Neural progenitor cell (in vitro differentiated cells): ENCODE measurements around the gene PARN. TPM values are rescaled to one million over a fixed set of nuclear protein-coding genes. Genes with fewer than 3 reads are reported as not detected.
"Not testable (repeated sequence)": the region's sequence is repeated elsewhere in the genome, so short reads cannot be mapped to it uniquely, and the experiment has no call there.

Experiments
- DNase-seq: peaks from one replicate; pipeline ENCODE4 v3.0.0-alpha.2; 2016; ENCODE audit warnings: low spot score
- H2AFZ ChIP-seq: fragments of 200-600 bp; sonication (generic); replicated peaks from 2 replicates; pipeline ENCODE4 v1.6.1; 2016; ENCODE audit warnings: antibody characterized with exemption
- H3F3A ChIP-seq: fragments of 200-600 bp; sonication (generic); 2 replicates; pipeline ENCODE4 v1.6.1; 2016; ENCODE audit warnings: antibody characterized with exemption, low read depth
- H3K27ac ChIP-seq: fragments of 200-600 bp; sonication (generic); 2 replicates; pipeline ENCODE4 v1.5.1; 2016; ENCODE audit warnings: mild to moderate bottlenecking
- H3K27me3 ChIP-seq: fragments of 200-600 bp; sonication (generic); 2 replicates; pipeline ENCODE4 v1.6.1; 2016; ENCODE audit warnings: mild to moderate bottlenecking, moderate library complexity
- H3K36me3 ChIP-seq: fragments of 200-600 bp; sonication (generic); 2 replicates; pipeline ENCODE4 v1.5.1; 2016
- H3K4me1 ChIP-seq: fragments of 200-600 bp; sonication (generic); 2 replicates; pipeline ENCODE4 v1.6.1; 2016; ENCODE audit warnings: mixed run types
- H3K4me2 ChIP-seq: fragments of 200-600 bp; sonication (generic); 2 replicates; pipeline ENCODE4 v1.6.1; 2016
- H3K4me3 ChIP-seq: fragments of 200-600 bp; sonication (generic); 2 replicates; pipeline ENCODE4 v1.5.1; 2016
- H3K79me2 ChIP-seq: fragments of 200-600 bp; sonication (generic); 2 replicates; pipeline ENCODE4 v1.6.1; 2016; ENCODE audit warnings: low read depth
- H3K9ac ChIP-seq: fragments of 200-600 bp; sonication (generic); 2 replicates; pipeline ENCODE4 v1.6.1; 2016
- H3K9me3 ChIP-seq: fragments of 200-600 bp; sonication (generic); 2 replicates; pipeline ENCODE4 v1.5.1; 2016; ENCODE audit warnings: low read depth
- H4K20me1 ChIP-seq: fragments of 200-600 bp; sonication (generic); 2 replicates; pipeline ENCODE4 v1.6.1; 2016; ENCODE audit warnings: low read depth
- H3K27ac Mint-ChIP-seq: 3 replicates; pipeline ENCODE4 v1.8.0; 2021; ENCODE audit warnings: mixed read lengths
- H3K27me3 Mint-ChIP-seq: 2 replicates; pipeline ENCODE4 v1.8.0; 2022; ENCODE audit warnings: low read depth, mild to moderate bottlenecking, inconsistent platforms, moderate library complexity, mixed read lengths; ENCODE audit not compliant: insufficient read depth
- H3K36me3 Mint-ChIP-seq: 3 replicates; pipeline ENCODE4 v1.8.0; 2021; ENCODE audit warnings: mixed read lengths
- H3K4me1 Mint-ChIP-seq: 3 replicates; pipeline ENCODE4 v1.8.0; 2021; ENCODE audit warnings: mixed read lengths
- H3K4me3 Mint-ChIP-seq: 3 replicates; pipeline ENCODE4 v1.8.0; 2021; ENCODE audit warnings: mild to moderate bottlenecking, moderate library complexity, mixed read lengths
- H3K9me3 Mint-ChIP-seq: 3 replicates; pipeline ENCODE4 v1.8.0; 2020; ENCODE audit warnings: mixed read lengths
- CTCF ChIP-seq: fragments of 200-600 bp; sonication (generic); IDR thresholded peaks from 2 replicates; pipeline ENCODE4 v1.5.1; 2017; ENCODE audit warnings: antibody characterized with exemption, mild to moderate bottlenecking
- EZH2 ChIP-seq: fragments of 200-600 bp; sonication (generic); IDR thresholded peaks from 2 replicates; pipeline ENCODE4 v1.6.1; 2017; ENCODE audit warnings: antibody characterized with exemption, mild to moderate bottlenecking, moderate library complexity
- total RNA-seq: library from RNA; depleted of rRNA; stranded (reverse); fragments of >200 nt; gene quantifications from 2 replicates; pipeline ENCODE4 v1.2.3, GENCODE V29; 2015; ENCODE audit warnings: low replicate concordance

Gene PARN
- total RNA-seq, 1 donor from 2014 or later: 53.5 TPM

DNA sequence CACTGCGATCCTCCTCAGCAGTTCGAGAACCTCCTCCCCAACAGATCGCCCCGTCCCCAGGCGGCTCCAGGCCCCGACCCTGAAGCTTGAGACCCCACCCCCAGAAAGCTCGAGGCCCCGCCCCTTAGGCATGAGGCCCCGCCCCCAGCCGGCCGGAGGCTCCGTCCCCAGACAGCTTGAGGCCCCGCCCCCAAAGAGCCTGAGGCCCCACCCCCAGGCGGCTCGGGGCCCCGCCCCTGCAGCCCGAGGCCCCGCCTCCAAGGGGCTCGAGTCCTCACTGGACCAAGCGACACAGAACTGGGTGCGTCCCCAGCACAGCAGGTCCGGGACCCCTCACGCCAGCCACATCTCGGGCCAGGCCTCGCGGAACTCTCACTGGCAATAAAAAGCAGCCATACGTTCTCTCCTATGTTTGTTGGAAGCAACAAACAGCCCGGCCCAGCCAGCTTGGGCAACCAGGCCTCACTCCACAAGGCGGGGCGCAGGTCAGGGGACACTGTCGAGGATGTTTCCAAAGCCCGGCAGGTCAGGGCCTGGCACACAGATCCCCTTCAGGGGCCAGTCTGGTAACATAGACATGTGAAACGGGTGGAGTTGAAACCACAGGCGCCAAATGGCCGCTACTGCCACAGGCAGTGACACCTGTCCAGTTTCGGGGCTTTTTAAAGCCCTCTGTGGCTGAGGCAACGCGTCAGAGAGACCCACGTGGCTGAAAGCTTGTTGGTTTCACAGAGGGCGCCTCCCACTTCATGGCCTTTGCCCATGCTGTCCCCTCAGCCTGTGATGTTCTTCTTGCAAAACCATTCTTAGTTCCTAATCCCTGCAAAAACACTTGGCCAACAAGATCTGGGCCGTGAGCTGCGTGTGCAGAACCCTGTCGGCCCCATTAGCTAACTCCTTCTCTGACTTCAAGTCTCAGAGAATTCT, 224.2 kb downstream of the PARN start:
- no peaks in the 10 kb centered on the region for H3K36me3 ChIP-seq
- peaks cover 13% of the 10 kb centered on the region for H3K4me1 Mint-ChIP-seq
- no peak overlapping the region for H3K4me3 ChIP-seq
- no peak overlapping the region for H3K4me3 Mint-ChIP-seq
- TF ChIP-seq CTCF (no peak), EZH2 (no peak)
- no peak overlapping the region for H3K9ac ChIP-seq
- H3K27ac Mint-ChIP-seq: no peak overlapping the region
- no peaks in the 10 kb centered on the region for H4K20me1 ChIP-seq
- peak overlapping the region; percentile 77 for H2AFZ ChIP-seq
- H3K9me3 ChIP-seq: no peaks in the 10 kb centered on the region
- H3K79me2 ChIP-seq: no peaks in the 10 kb centered on the region
- H3K27ac ChIP-seq: no peak overlapping the region
- H3K36me3 Mint-ChIP-seq: no peaks in the 10 kb centered on the region
- peaks cover 6% of the 10 kb centered on the region for H3K27me3 Mint-ChIP-seq
- H3K4me2 ChIP-seq: no peak overlapping the region
- H3K4me1 ChIP-seq: no peaks in the 10 kb centered on the region
- DNase-seq: peak; percentile 53
- H3K27me3 ChIP-seq: no peaks in the 10 kb centered on the region
- peaks cover 3% of the 10 kb centered on the region for H3F3A ChIP-seq
- no peaks in the 10 kb centered on the region for H3K9me3 Mint-ChIP-seq

DNA sequence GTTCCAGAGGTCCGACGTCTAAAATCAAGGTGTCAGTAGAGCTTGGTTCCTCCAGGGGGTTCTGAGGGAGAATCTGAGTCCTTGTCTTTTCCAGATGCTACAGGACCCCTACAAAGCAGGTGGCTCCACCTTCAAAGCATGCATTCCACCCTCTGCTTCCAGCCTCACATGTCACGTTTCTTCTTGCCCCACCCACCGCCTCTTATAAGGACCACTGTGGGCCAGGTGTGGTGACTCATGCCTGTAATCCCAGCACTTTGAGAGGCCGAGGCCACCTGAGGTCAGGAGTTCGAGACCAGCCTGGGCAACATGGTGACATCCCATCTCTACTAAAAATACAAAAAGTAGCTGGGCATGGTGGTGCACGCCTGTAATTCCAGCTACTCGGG, 227.1 kb downstream of the PARN start:
- peaks cover 27% of the 10 kb centered on the region for H3K4me1 Mint-ChIP-seq
- H3K4me3 ChIP-seq, H3K9me3 ChIP-seq, H3K27me3 Mint-ChIP-seq, H3K27ac Mint-ChIP-seq, DNase-seq, H3K27ac ChIP-seq, H3K4me3 Mint-ChIP-seq, H3F3A ChIP-seq, H3K9me3 Mint-ChIP-seq, H3K4me2 ChIP-seq, H2AFZ ChIP-seq, H3K79me2 ChIP-seq, H3K27me3 ChIP-seq, H3K9ac ChIP-seq, H3K36me3 Mint-ChIP-seq, H3K36me3 ChIP-seq, H3K4me1 ChIP-seq, H4K20me1 ChIP-seq: not testable (repeated sequence)

GRCh38 chr16:14402114-14403000, 227.7 kb downstream of the PARN start:
- H3K27me3 Mint-ChIP-seq, H3K9ac ChIP-seq, H3K4me3 Mint-ChIP-seq, H3F3A ChIP-seq, H3K27me3 ChIP-seq, DNase-seq, H2AFZ ChIP-seq, H3K9me3 ChIP-seq, H4K20me1 ChIP-seq, H3K79me2 ChIP-seq, H3K4me1 ChIP-seq, H3K27ac Mint-ChIP-seq, H3K4me2 ChIP-seq, H3K36me3 ChIP-seq, H3K4me3 ChIP-seq, H3K9me3 Mint-ChIP-seq, H3K27ac ChIP-seq, H3K36me3 Mint-ChIP-seq: not testable (repeated sequence)
- H3K4me1 Mint-ChIP-seq: peaks cover 27% of the 10 kb centered on the region

- not testable (repeated sequence) for H3K4me1 ChIP-seq, H3F3A ChIP-seq, H3K4me3 Mint-ChIP-seq, H4K20me1 ChIP-seq, H3K4me2 ChIP-seq, H3K36me3 Mint-ChIP-seq, H3K9ac ChIP-seq, H3K4me3 ChIP-seq, H2AFZ ChIP-seq, H3K27ac Mint-ChIP-seq, H3K9me3 Mint-ChIP-seq, H3K27me3 ChIP-seq, H3K27ac ChIP-seq, H3K36me3 ChIP-seq, DNase-seq, H3K9me3 ChIP-seq, H3K79me2 ChIP-seq, H3K27me3 Mint-ChIP-seq
- H3K4me1 Mint-ChIP-seq: peaks cover 26% of the 10 kb centered on the region
Measured at GRCh38 chr16:14401711-14402061, 228.4 kb downstream of the PARN start.

- H3K4me1 Mint-ChIP-seq: peaks cover 25% of the 10 kb centered on the region
- H3K9ac ChIP-seq, H3K27ac ChIP-seq, H3K4me3 Mint-ChIP-seq, H3K9me3 ChIP-seq, H3K36me3 Mint-ChIP-seq, H3K36me3 ChIP-seq, H3K79me2 ChIP-seq, H3F3A ChIP-seq, H3K4me3 ChIP-seq, H3K27me3 ChIP-seq, H3K27ac Mint-ChIP-seq, H3K4me1 ChIP-seq, H3K9me3 Mint-ChIP-seq, H3K27me3 Mint-ChIP-seq, DNase-seq, H3K4me2 ChIP-seq, H2AFZ ChIP-seq, H4K20me1 ChIP-seq: not testable (repeated sequence)
Measured at GRCh38 chr16:14400978-14401710, 228.9 kb downstream of the PARN start.
